Esophagus muscularis mucosa (tissue), 3 donors: Measurements from ENCODE around the gene SIX2.

Experiments
- CTCF ChIP-seq, 3 experiments: fragments of 200-600 bp in 2 of 3; fragments of 450-650 bp in 1 of 3; sonication (generic) in 2 of 3; IDR thresholded peaks; one replicate each; pipeline ENCODE4 v1.5.1; 2017 to 2019; ENCODE audit warnings: antibody characterized with exemption in 3 of 3, mild to moderate bottlenecking in 2 of 3, moderate library complexity in 1 of 3
- POLR2A ChIP-seq: fragments of 450-650 bp; IDR thresholded peaks from one replicate; pipeline ENCODE4 v1.6.1; 2017; ENCODE audit warnings: antibody characterized with exemption, moderate library complexity, mild to moderate bottlenecking, low read depth
- POLR2AphosphoS5 ChIP-seq, 2 donors: sonication (generic); formaldehyde crosslinking; IDR thresholded peaks; one replicate each; pipeline ENCODE4 v1.6.1; 2017; ENCODE audit warnings: antibody characterized with exemption in 2 of 2

DNA sequence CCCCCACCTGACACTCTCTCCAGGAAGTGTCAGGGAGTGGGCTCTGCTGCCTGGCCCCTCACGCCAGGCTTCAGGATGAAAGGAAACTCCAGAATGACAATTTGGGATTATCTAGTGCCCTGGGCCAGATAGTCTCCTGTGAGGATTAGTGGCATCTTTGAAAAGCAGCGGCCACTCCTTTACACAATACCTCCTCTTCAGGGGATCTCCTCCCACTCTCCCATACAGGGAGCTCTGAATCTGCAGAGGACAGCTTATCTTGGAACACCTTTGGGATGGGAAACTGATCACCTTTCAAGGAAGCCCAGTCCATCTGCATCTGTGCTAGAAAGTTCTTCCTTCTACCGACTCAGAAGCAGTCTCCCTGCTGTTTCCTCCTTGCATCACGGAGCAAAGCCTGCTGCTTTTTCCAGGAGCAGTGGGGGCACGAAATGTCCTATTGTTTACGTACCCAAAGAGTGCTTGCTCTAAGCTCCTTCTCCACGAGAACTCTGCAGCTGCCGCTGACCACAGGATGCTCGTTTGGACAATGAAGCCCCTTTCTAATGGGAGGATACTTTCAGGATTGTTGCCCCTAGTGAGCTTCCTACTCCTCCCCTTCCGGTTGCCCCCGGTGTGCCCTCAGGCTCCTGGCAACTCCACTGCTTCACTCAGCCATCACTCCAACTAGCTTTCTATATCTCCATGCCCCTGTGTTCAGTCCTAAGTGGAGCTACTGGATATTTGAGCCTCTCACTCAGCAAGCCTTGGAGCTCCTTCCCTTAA lies 36.3 kb downstream of the SIX2 start:
- TF ChIP-seq CTCF (IDR thresholded peaks at IDR 0.05) (no peak), POLR2AphosphoS5 (IDR thresholded peaks at IDR 0.05) (no peak), POLR2A (no peak)
